Colonic mucosa (tissue), 4 donors: ENCODE results near the gene MAGI2. TPM values are rescaled to one million over a fixed set of nuclear protein-coding genes. Genes with fewer than 3 reads are reported as not detected.

ENCODE experiments used
- DNase-seq: peaks from one replicate; pipeline ENCODE4 v3.0.0-alpha.2; 2020
- H3K27ac ChIP-seq: fragments of 200-600 bp; one replicate; pipeline ENCODE4 v1.8.0; 2021
- H3K27me3 ChIP-seq: fragments of 200-600 bp; one replicate; pipeline ENCODE4 v1.8.0; 2021
- H3K36me3 ChIP-seq: fragments of 200-600 bp; one replicate; pipeline ENCODE4 v1.8.0; 2021
- H3K4me1 ChIP-seq: fragments of 200-600 bp; one replicate; pipeline ENCODE4 v1.8.0; 2021; ENCODE audit warnings: mild to moderate bottlenecking
- H3K4me3 ChIP-seq: fragments of 200-600 bp; one replicate; pipeline ENCODE4 v1.8.0; 2021
- H3K9ac ChIP-seq, 2 donors: one replicate each; pipeline ENCODE4 v1.7.0; 2013; ENCODE audit warnings: control low read depth in 2 of 2, low read depth in 2 of 2, low read length in 2 of 2
- H3K9me3 ChIP-seq: fragments of 200-600 bp; one replicate; pipeline ENCODE4 v1.8.0; 2021
- intact Hi-C: fragments of 100-400 bp; cut with DNase I; formaldehyde crosslinking; loops from one replicate; pipeline ENCODE4 v1.14.1; 2022
- total RNA-seq, 2 donors: library from RNA; stranded (reverse); fragmentation: NEBNext Ultra II Directional in 1 of 2; extraction: Animal tissue kit (Norgen Biotek cat#: 25700) in 1 of 2; gene quantifications; one replicate each; pipeline ENCODE4 v1.2.1, GENCODE V29; 2021
- TF ChIP-seq, protein P1 (sequence below): fragments of 200-600 bp; IDR thresholded peaks from one replicate; pipeline ENCODE4 v1.8.0; 2022; ENCODE audit warnings: antibody characterized with exemption, mild to moderate bottlenecking
- donor health status: healthy.
- donor health status: DM: no; HTN: no; CAD: no.
- donor health status: DM: no; HTN: no; CAD: no.

Gene MAGI2
- total RNA-seq, 2 donors from 2014 or later, result 1.1 to 2.4 TPM

DNA sequence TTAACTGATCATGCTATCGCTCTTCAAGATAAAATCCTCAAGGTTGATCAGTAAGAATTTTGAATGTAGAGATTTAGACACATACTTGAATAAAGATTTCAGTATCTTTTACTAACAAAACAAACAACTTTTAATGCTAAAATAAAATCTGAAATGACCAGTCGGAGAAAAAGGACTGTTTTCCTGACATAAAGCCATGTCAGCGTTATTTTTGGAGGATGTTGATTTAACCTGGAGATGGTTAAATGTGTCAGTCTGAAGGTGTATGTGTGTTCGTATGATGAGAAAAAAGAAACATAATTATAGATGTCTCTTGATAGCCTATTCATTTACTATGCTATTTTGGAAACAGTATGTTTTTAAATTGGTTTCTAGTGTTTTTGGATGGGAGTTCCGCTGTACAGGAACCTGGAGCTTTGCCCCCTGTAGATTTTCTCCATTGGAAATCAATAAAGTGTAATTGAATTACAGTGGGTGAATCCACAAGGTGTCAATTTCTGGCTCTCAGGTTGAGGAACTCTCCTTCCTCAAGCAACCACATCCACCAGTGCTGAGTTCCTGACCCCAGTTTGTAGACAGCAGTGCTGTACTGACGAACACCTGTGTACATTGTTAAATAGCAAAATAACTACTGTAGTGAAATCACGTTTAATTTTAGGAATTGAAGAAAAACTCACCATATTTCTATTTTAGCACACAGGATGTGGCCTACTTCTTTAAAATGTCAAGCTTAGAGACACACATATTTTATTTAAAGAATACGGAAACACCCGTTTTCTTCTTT, 670.1 kb downstream of the MAGI2 start:
- H3K36me3 ChIP-seq, result no peaks in the 10 kb centered on the region
- H3K27me3 ChIP-seq, result no peaks in the 10 kb centered on the region
- no peak for DNase-seq
- no peak overlapping the region for H3K4me3 ChIP-seq
- H3K27ac ChIP-seq, result no peak overlapping the region
- intact Hi-C loops, result no loop called here
- TF ChIP-seq, protein P1, sequence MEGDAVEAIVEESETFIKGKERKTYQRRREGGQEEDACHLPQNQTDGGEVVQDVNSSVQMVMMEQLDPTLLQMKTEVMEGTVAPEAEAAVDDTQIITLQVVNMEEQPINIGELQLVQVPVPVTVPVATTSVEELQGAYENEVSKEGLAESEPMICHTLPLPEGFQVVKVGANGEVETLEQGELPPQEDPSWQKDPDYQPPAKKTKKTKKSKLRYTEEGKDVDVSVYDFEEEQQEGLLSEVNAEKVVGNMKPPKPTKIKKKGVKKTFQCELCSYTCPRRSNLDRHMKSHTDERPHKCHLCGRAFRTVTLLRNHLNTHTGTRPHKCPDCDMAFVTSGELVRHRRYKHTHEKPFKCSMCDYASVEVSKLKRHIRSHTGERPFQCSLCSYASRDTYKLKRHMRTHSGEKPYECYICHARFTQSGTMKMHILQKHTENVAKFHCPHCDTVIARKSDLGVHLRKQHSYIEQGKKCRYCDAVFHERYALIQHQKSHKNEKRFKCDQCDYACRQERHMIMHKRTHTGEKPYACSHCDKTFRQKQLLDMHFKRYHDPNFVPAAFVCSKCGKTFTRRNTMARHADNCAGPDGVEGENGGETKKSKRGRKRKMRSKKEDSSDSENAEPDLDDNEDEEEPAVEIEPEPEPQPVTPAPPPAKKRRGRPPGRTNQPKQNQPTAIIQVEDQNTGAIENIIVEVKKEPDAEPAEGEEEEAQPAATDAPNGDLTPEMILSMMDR, result no peak
- no peaks in the 10 kb centered on the region for H3K4me1 ChIP-seq
- H3K9me3 ChIP-seq, result no peaks in the 10 kb centered on the region
- no peak overlapping the region for H3K9ac ChIP-seq

DNA sequence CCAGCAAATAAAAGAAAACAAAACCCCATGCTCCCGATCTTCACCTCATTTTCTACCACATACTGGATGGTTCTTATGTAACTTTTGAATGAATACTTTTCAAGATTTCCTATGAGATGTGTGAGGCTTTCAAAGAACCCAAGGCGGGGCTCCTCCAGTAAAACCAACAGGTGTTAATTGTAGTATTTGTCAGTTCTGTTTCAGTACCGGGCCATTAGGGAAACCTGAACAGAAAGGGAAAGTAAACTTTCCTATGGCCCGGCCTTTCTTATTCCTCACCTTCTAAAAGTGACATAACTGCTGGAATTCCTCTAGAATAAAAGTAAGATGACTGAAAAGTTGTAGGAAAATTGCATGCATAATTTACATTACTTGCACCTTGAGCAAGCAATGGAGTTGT, 672.9 kb downstream of the MAGI2 start:
- TF ChIP-seq, protein P1, result no peak
- H3K4me3 ChIP-seq, result no peak overlapping the region
- H3K9me3 ChIP-seq, result no peaks in the 10 kb centered on the region
- intact Hi-C loops, result no loop called here
- no peak overlapping the region for H3K27ac ChIP-seq
- no peak overlapping the region for H3K9ac ChIP-seq
- no peaks in the 10 kb centered on the region for H3K27me3 ChIP-seq
- H3K4me1 ChIP-seq, result no peaks in the 10 kb centered on the region
- H3K36me3 ChIP-seq, result no peaks in the 10 kb centered on the region
- DNase-seq, result no peak

DNA sequence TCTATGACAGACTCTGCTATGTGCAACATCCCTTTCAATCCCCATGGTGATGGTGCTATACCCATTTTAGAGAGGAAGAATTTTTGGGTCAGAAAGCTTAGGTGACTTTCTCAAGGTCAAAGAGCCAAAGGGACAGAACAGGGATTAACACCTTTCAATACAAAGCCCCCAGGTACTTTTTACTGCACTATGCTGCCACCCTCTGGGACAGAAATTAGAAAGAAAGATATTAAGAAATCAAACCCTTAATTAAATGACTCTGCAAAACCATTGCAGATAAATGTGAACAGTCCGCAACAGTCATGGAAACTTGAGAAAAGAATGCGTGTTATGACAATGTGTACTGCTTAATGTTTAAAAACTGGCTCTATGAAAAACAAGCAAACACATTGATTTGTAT, 673.7 kb downstream of the MAGI2 start:
- no peaks in the 10 kb centered on the region for H3K36me3 ChIP-seq
- intact Hi-C loops, result no loop called here
- H3K9me3 ChIP-seq, result no peaks in the 10 kb centered on the region
- TF ChIP-seq, protein P1, result no peak
- no peaks in the 10 kb centered on the region for H3K4me1 ChIP-seq
- H3K9ac ChIP-seq, result no peak overlapping the region
- H3K27me3 ChIP-seq, result no peaks in the 10 kb centered on the region
- H3K4me3 ChIP-seq, result no peak overlapping the region
- no peak for DNase-seq
- no peak overlapping the region for H3K27ac ChIP-seq

DNA sequence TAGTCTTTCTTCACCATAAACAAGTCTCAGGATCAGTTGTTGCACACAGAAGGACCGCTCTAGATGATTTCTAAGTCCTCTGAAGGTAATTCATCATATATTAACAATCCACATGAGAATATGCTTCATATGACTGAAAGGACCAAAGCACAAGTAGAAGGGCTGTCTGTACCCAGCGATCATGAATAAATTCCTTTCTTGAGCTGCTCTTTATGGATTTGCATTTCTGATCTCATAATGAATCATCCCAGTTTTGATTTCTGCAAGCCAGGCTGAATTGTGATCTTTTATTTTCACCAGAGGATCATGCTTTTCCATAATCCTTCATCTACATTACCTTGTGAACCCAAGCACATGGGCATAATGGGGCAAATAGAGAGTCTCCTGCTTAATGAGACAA, 675.6 kb downstream of the MAGI2 start:
- Histone ChIP-seq H3K27ac (no peak overlapping the region), H3K36me3 (no peaks in the 10 kb centered on the region), H3K9me3 (no peaks in the 10 kb centered on the region), H3K4me1 (no peaks in the 10 kb centered on the region), H3K9ac (no peak overlapping the region), H3K4me3 (no peak overlapping the region), H3K27me3 (no peaks in the 10 kb centered on the region)
- TF ChIP-seq, protein P1, result no peak
- intact Hi-C loops, result no loop called here
- no peak for DNase-seq

DNA sequence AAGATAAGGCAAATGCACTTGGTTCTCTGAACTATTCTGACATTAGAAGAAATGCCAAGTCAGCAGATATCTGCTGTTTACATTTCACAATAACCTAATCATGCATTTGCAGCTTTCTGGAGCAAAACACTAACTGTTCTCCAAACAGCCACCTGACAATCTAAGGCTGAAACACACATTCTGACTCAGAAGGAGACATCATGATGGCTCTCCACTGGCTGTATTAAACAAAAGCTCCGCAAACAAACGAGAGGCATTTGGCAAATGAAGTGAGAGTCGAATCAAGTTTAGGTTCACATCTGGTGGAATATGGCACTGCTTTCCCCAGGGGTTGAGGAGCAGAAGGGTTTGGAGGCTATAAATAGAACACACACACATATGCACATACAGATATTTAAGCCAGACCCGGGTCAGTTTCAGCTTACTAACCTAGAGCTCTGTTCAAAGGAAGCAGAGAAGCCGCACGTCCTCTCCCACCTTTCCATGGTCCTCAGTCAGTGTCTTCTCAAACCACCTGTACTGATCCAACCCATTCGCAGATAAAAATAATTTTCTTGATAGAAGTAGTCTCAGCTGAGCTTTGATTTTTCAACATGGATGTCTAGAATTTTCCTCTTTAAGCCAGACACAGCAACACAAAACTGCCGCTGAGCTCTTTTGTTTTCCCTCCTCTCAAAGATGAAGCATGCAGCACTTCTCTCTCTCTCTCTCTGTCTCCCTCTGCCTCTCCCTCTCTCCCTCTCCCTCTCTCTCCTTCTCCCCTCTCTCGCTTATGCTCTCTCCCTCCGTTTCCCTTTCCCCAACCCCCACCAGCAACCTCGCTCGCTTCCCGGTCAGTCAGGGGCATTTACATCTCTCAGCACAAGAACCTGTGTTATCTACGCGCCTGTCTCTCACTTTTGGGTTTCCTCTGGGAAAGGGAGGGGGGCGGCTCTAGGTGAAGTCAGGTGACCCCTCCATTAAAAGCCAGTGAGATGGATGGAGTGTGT, 682.8 kb downstream of the MAGI2 start:
- H3K9ac ChIP-seq, result no peak overlapping the region
- TF ChIP-seq, protein P1, result no peak
- no peaks in the 10 kb centered on the region for H3K9me3 ChIP-seq
- no peaks in the 10 kb centered on the region for H3K4me1 ChIP-seq
- intact Hi-C loops, result no loop called here
- H3K36me3 ChIP-seq, result no peaks in the 10 kb centered on the region
- no peak overlapping the region for H3K27ac ChIP-seq
- no peaks in the 10 kb centered on the region for H3K27me3 ChIP-seq
- H3K4me3 ChIP-seq, result no peak overlapping the region
- DNase-seq, result no peak
